Neuronal stem cell (in vitro differentiated cells): ENCODE results near the gene ADCY2. TPM values are rescaled to one million over a fixed set of nuclear protein-coding genes. Genes with fewer than 3 reads are reported as not detected.

Source experiments
- DNase-seq: peaks from one replicate; pipeline ENCODE4 v3.0.0-alpha.2; 2013; ENCODE audit warnings: low spot score
- H2AFZ ChIP-seq: one replicate; pipeline ENCODE4 v1.6.1; 2013; ENCODE audit warnings: mild to moderate bottlenecking, low read length, inconsistent platforms
- H2AK5ac ChIP-seq: 2 replicates; pipeline ENCODE4 v1.6.1; 2013; ENCODE audit warnings: low read depth, mild to moderate bottlenecking, inconsistent platforms, low read length, moderate library complexity, mixed read lengths
- H2BK120ac ChIP-seq: 2 replicates; pipeline ENCODE4 v1.6.1; 2013; ENCODE audit warnings: low read depth, mild to moderate bottlenecking, inconsistent platforms, low read length, moderate library complexity, mixed read lengths
- H2BK12ac ChIP-seq: one replicate; pipeline ENCODE4 v1.6.1; 2013; ENCODE audit warnings: low read length, inconsistent platforms
- H2BK15ac ChIP-seq: 2 replicates; pipeline ENCODE4 v1.6.1; 2013; ENCODE audit warnings: mild to moderate bottlenecking, low read length, inconsistent platforms, mixed read lengths
- H2BK5ac ChIP-seq: one replicate; pipeline ENCODE4 v1.6.1; 2013; ENCODE audit warnings: inconsistent platforms, mild to moderate bottlenecking, low read length, moderate library complexity
- H3K14ac ChIP-seq: one replicate; pipeline ENCODE4 v1.6.1; 2013; ENCODE audit warnings: low read length, inconsistent platforms
- H3K18ac ChIP-seq: 2 replicates; pipeline ENCODE4 v1.6.1; 2013; ENCODE audit warnings: low read length, inconsistent platforms
- H3K23ac ChIP-seq: 2 replicates; pipeline ENCODE4 v1.6.1; 2013; ENCODE audit warnings: low read depth, mild to moderate bottlenecking, mixed read lengths, low read length, inconsistent platforms; ENCODE audit not compliant: poor library complexity
- H3K27ac ChIP-seq: replicated peaks from 3 replicates; pipeline ENCODE4 v1.5.1; 2013; ENCODE audit warnings: low read length, inconsistent platforms
- H3K27me3 ChIP-seq, 3 experiments: 2 replicates each; pipeline ENCODE4 v1.6.1; 2013; ENCODE audit warnings: low read length in 3 of 3, mild to moderate bottlenecking in 2 of 3, inconsistent platforms in 1 of 3, low read depth in 1 of 3, mixed read lengths in 1 of 3, moderate library complexity in 1 of 3; ENCODE audit not compliant: control insufficient read depth in 3 of 3, insufficient read depth in 3 of 3
- H3K36me3 ChIP-seq, 2 donors: replicated peaks in 1 of 2; 2 replicates each; pipeline ENCODE4 v1.6.1; 2013; ENCODE audit warnings: low read length in 2 of 2; ENCODE audit not compliant: control insufficient read depth in 2 of 2, insufficient read depth in 2 of 2
- H3K4ac ChIP-seq: 2 replicates; pipeline ENCODE4 v1.6.1; 2013; ENCODE audit warnings: inconsistent platforms, mild to moderate bottlenecking, low read length, moderate library complexity
- H3K4me1 ChIP-seq, 2 donors: 1 replicate in 1 of 2; 2 replicates in 1 of 2; pipeline ENCODE4 v1.6.1; 2013; ENCODE audit warnings: low read length in 2 of 2, low read depth in 1 of 2; ENCODE audit not compliant: control insufficient read depth in 2 of 2, insufficient read depth in 1 of 2
- H3K4me2 ChIP-seq: one replicate; pipeline ENCODE4 v1.6.1; 2013; ENCODE audit warnings: mild to moderate bottlenecking, low read length, inconsistent platforms; ENCODE audit not compliant: insufficient read depth, poor library complexity, severe bottlenecking
- H3K4me3 ChIP-seq, 2 donors: 2 replicates each; pipeline ENCODE4 v1.5.1; 2013; ENCODE audit warnings: low read length in 2 of 2, mild to moderate bottlenecking in 2 of 2, inconsistent platforms in 1 of 2, moderate library complexity in 1 of 2
- H3K79me1 ChIP-seq: one replicate; pipeline ENCODE4 v1.6.1; 2013; ENCODE audit warnings: low read depth, mild to moderate bottlenecking, inconsistent platforms, low read length, moderate library complexity
- H3K9ac ChIP-seq: one replicate; pipeline ENCODE4 v1.6.1; 2013; ENCODE audit warnings: mild to moderate bottlenecking, low read depth, low read length, inconsistent platforms; ENCODE audit not compliant: poor library complexity
- H3K9me3 ChIP-seq, 2 donors: replicated peaks in 1 of 2; 2 replicates each; pipeline versions ENCODE3 to v1.6.1; 2013; ENCODE audit warnings: low read length in 2 of 2, mild to moderate bottlenecking in 2 of 2, inconsistent platforms in 1 of 2, low read depth in 1 of 2, mixed read lengths in 1 of 2, moderate library complexity in 1 of 2; ENCODE audit not compliant: control insufficient read depth in 2 of 2, insufficient read depth in 1 of 2
- H4K8ac ChIP-seq: one replicate; pipeline ENCODE4 v1.6.1; 2013; ENCODE audit warnings: low read depth, mild to moderate bottlenecking, inconsistent platforms, low read length, moderate library complexity
- H4K91ac ChIP-seq: one replicate; pipeline ENCODE4 v1.6.1; 2013; ENCODE audit warnings: low read length, low read depth, mild to moderate bottlenecking, inconsistent platforms; ENCODE audit not compliant: poor library complexity
- WGBS, 2 donors: extraction: QIAGEN DNeasy Blood & Tissue Kit; methylation state at CpG; one replicate each; pipeline ENCODE4 v1.1.7; 2013; ENCODE audit warnings: missing lambda C conversion rate in 2 of 2, mixed read lengths in 1 of 2; ENCODE audit not compliant: insufficient read length in 2 of 2, insufficient replicate concordance in 1 of 2; ENCODE audit errors: extremely low coverage in 2 of 2; 5-methylcytosine and 5-hydroxymethylcytosine counted together
- polyA plus RNA-seq, 2 experiments: library from polyadenylated mRNA; stranded (reverse); fragments of 200-250 nt; gene quantifications; one replicate each; pipeline ENCODE4 v1.2.3, GENCODE V29; 2013

The ADCY2 gene
- polyA plus RNA-seq (2013, experiment 1 of 2) = 1.9 TPM
- 1.7 TPM for polyA plus RNA-seq (2013, experiment 2 of 2)

DNA sequence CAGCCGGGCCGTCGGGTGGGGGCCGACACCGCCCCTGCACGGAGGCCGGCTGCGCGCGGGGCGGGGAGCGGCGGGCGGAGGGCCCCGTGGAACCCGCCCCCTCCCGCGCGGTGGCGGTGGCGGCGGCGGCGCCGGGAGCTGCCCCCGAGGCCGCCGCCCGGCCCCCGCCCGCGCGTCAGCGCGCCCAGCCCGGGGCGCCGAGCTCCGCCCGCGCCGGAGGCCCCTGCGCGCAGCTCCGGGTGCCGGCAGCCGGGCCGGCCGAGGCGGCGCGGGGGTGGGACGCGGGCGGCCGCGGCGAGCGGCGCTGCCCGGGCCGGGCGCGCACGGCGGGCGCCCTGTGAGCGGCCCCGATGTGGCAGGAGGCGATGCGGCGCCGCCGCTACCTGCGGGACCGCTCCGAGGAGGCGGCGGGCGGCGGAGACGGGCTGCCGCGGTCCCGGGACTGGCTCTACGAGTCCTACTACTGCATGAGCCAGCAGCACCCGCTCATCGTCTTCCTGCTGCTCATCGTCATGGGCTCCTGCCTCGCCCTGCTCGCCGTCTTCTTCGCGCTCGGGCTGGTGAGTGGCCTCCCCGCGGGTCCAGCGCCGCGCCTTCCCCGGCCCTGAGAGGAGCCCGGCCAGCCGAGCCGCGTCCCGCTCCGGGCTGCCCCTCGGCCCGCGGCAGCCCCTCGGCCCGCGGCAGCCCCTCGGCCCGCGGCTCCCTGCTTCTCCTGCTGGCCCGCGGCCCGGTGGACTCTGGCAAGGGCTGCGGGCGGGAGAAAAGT is at the start of gene ADCY2:
Gene ADCY2 (plus strand): TSS at position 192 of the 766 bp plus-strand sequence. CDS start 159 bp downstream, at position 351.
- Histone ChIP-seq H3K36me3 (no peaks in the 10 kb centered on the region), H3K9me3 (no peaks in the 10 kb centered on the region), H4K8ac (no peak within 1 kb of the TSS), H2BK15ac (peak within 1 kb of the TSS; percentile 76), H3K4ac (no peak within 1 kb of the TSS), H4K91ac (no peak within 1 kb of the TSS), H2BK120ac (no peak within 1 kb of the TSS), H3K14ac (peak within 1 kb of the TSS; percentile 75), H3K4me1 (peaks cover 0 to under 1% of the 10 kb centered on the region in 2 donors), H3K79me1 (no peaks in the 10 kb centered on the region), H2BK5ac (peak within 1 kb of the TSS; percentile 39), H2BK12ac (peak within 1 kb of the TSS; percentile 53), H3K4me3 (peak within 1 kb of the TSS; percentile 77 to 89), H3K18ac (peak within 1 kb of the TSS; percentile 95), H3K9ac (peak within 1 kb of the TSS; percentile 90), H2AFZ (peak within 1 kb of the TSS; percentile 96), H3K27ac (no peak within 1 kb of the TSS), H2AK5ac (peak within 1 kb of the TSS; percentile 20), H3K27me3 (peaks cover 0 to 9% (median 0%) of the 10 kb centered on the region in 3 experiments), H3K23ac (peak within 1 kb of the TSS; percentile 59), H3K4me2 (peak within 1 kb of the TSS; percentile 96)
- WGBS, 2 donors = no CpG with 5 or more reads among the region's 121 CpGs
- DNase-seq = no peak

DNA sequence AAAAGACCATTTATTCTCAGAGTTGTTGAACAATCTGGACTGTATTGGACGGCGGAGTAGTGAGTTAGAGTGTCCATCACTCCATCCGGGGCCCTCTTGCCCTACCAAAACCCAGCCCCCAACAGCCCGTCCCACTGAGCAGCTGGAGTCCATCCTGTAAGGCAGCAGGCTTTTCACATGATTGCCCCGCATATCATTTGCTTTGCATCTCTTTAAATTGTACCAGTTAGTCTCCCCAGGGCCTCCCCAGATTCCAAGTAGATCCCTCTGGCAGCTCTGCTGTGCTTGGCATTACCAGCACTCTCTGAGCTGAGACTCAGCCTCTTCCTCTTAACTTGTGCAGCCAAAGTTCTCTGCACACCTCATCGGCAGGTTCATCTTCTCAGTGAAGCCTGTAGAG is 48.6 kb upstream of the ADCY2 start:
- no CpG with 5 or more reads among the region's 6 CpGs for WGBS, 2 donors

DNA sequence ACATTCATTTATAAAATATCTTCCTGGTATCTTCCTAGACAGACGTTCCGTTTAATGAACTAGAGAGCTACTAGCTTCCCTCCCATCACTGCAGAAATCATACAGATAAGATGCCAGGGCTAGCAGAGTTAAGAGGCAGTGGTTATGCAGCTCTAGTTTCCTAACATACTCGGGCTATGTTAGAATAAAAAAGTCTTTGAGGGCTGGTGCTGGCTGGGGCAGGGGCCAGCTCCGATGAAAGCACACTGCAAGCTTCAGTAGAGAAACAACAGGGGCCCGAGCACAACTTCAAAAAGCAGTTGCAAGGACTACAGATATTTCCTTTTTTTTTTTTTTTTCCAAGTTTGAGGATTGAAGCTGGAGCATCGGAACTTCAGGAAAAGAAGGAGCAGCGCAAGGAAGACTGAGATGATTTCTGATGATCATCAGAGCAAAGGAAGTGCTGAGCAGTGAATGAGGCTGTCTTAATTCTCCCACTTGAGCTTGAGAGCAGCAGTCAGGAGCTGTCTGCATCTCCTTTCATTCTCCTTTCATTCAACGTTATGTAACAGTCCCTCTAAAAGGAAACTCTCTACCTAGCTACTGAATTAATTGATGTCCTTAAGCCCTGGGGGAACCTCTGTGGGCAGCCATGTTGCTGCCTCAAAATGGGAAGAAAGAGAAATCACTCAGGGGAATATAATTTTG is 47.6 kb upstream of the ADCY2 start:
- Histone ChIP-seq H4K8ac (no peak overlapping the region), H3K27me3 (no peaks in the 10 kb centered on the region), H3K23ac (no peak overlapping the region), H3K9me3 (peaks cover 0 to 16% of the 10 kb centered on the region in 2 donors), H3K4me1 (peaks cover 21 to 36% of the 10 kb centered on the region in 2 donors), H2BK5ac (no peak overlapping the region), H3K27ac (peak overlapping the region; percentile 54), H3K4me3 (peak overlapping the region in 1 of 2 donors; percentile 34), H3K4ac (no peak overlapping the region), H3K4me2 (no peak overlapping the region), H2BK15ac (no peak overlapping the region), H2AFZ (peak overlapping the region; percentile 78), H2BK120ac (no peak overlapping the region), H3K36me3 (no peaks in the 10 kb centered on the region), H2BK12ac (no peak overlapping the region), H2AK5ac (no peak overlapping the region), H3K14ac (no peak overlapping the region), H3K9ac (no peak overlapping the region), H3K79me1 (no peaks in the 10 kb centered on the region), H4K91ac (no peak overlapping the region), H3K18ac (peak overlapping the region; percentile 60)
- DNase-seq = no peak
- no CpG with 5 or more reads among the region's 8 CpGs for WGBS, 2 donors

More for the DNA sequence above, 48.6 kb upstream of the ADCY2 start:
- no peak overlapping the region for H2BK12ac ChIP-seq
- H3K18ac ChIP-seq = no peak overlapping the region
- H2AK5ac ChIP-seq = no peak overlapping the region
- no peak overlapping the region for H2BK15ac ChIP-seq
- H3K9me3 ChIP-seq = peaks cover 2 to 13% of the 10 kb centered on the region in 2 donors
- no peaks in the 10 kb centered on the region for H3K36me3 ChIP-seq
- H3K4me3 ChIP-seq = no peak overlapping the region
- H3K27me3 ChIP-seq = no peaks in the 10 kb centered on the region
- H3K4me2 ChIP-seq = no peak overlapping the region
- no peak for DNase-seq
- H2BK5ac ChIP-seq = no peak overlapping the region
- H3K4ac ChIP-seq = no peak overlapping the region
- no peak overlapping the region for H3K23ac ChIP-seq
- H3K27ac ChIP-seq = no peak overlapping the region
- no peaks in the 10 kb centered on the region for H3K79me1 ChIP-seq
- H3K4me1 ChIP-seq = peaks cover 21 to 36% of the 10 kb centered on the region in 2 donors
- no peak overlapping the region for H4K8ac ChIP-seq
- H2AFZ ChIP-seq = peak overlapping the region; percentile 78
- no peak overlapping the region for H3K14ac ChIP-seq
- no peak overlapping the region for H2BK120ac ChIP-seq
- no peak overlapping the region for H4K91ac ChIP-seq
- H3K9ac ChIP-seq = no peak overlapping the region

DNA sequence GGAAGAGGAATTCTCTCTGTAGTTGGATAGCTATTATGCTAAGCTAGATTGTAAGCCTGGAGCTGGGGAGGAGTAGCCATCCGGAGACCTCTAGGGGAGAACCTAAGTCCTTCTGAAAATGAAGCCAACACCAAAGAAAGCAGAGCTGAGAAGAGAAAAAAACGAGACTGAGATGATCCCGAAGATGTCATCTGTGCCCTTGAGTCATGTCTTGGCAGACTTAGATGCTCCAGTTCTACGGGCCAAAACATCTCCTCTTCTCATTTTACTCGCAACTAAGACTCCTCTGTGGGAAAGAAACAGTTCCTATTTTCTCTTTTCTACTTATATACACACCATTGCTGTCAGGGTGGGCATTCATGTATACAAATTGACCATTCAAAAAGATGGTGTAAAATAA is 34.3 kb upstream of the ADCY2 start:
- peaks cover 0 to 3% (median 0%) of the 10 kb centered on the region in 3 experiments for H3K27me3 ChIP-seq
- H3K9ac ChIP-seq = no peak overlapping the region
- no CpG with 5 or more reads among the region's 5 CpGs for WGBS, 2 donors
- H3K36me3 ChIP-seq = no peaks in the 10 kb centered on the region
- H2BK5ac ChIP-seq = no peak overlapping the region
- no peak overlapping the region for H2AK5ac ChIP-seq
- no peak overlapping the region for H3K4ac ChIP-seq
- no peak overlapping the region for H4K91ac ChIP-seq
- no peak overlapping the region for H3K4me3 ChIP-seq
- H3K9me3 ChIP-seq = no peaks in the 10 kb centered on the region
- H3K18ac ChIP-seq = no peak overlapping the region
- no peak for DNase-seq
- H3K4me2 ChIP-seq = no peak overlapping the region
- no peak overlapping the region for H2BK15ac ChIP-seq
- H3K14ac ChIP-seq = no peak overlapping the region
- H2BK12ac ChIP-seq = no peak overlapping the region
- H3K79me1 ChIP-seq = no peaks in the 10 kb centered on the region
- H2AFZ ChIP-seq = no peak overlapping the region
- no peak overlapping the region for H4K8ac ChIP-seq
- H2BK120ac ChIP-seq = no peak overlapping the region
- no peaks in the 10 kb centered on the region for H3K4me1 ChIP-seq
- H3K23ac ChIP-seq = no peak overlapping the region
- H3K27ac ChIP-seq = no peak overlapping the region
